ENCODE measurements around the gene LDLRAD3. TPM values are rescaled to one million over a fixed set of nuclear protein-coding genes. Genes with fewer than 3 reads are reported as not detected.

The LDLRAD3 gene
- polyA plus RNA-seq, 1 donor (not counting 4 experiments of a cell fraction or from before 2014, with no cell fraction given) = 13.1 TPM

DNA sequence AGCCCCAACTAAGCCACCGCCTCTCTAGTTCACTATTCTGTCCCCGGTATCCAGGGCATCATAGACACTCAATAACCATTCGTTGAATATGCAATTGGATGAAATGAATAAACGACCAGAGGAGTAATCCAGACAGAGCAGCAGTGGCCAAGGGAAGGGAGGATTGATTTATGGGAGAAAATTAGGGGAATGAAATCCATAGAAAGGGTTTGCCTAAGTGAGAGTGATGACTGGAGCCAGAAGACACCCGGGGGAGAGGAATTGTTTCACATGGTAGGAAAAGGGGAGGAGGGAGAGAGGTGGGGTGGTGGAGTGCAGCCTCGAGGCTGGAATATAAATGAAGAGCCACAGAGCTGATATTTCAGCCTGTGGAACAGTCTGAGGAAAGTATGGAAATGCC lies 177.2 kb downstream of the LDLRAD3 start:
- Histone ChIP-seq H2AFZ (ENCODE audit: control insufficient read depth, low read length) (no peak overlapping the region), H3K36me3 (ENCODE audit: control insufficient read depth in 2 of 2, extremely low read depth in 1 of 2, insufficient read depth in 2 of 2, low read length in 2 of 2) (peaks cover 0 to 1% of the 10 kb centered on the region in 2 experiments), H3K4me3 (ENCODE audit: control insufficient read depth in 2 of 3, extremely low read depth in 1 of 3, insufficient read depth in 2 of 3, low read depth in 1 of 3, low read length in 3 of 3) (no peak overlapping the region), H3K4me2 (ENCODE audit: control insufficient read depth, extremely low read depth, insufficient read depth, low read depth, low read length) (no peak overlapping the region), H3K9me1 (ENCODE audit: control insufficient read depth, extremely low read depth, insufficient read depth, low read length) (no peaks in the 10 kb centered on the region), H3K27me3 (ENCODE audit: control insufficient read depth, extremely low read depth, insufficient read depth, low read length) (no peaks in the 10 kb centered on the region), H3K9me3 (ENCODE audit: control insufficient read depth, low read depth, low read length) (no peaks in the 10 kb centered on the region), H3K4me1 (ENCODE audit: control insufficient read depth, extremely low read depth, insufficient read depth, low read length) (peaks cover 5% of the 10 kb centered on the region), H3K9ac (ENCODE audit: control insufficient read depth, extremely low read depth, insufficient read depth, low read length) (no peak overlapping the region), H3K27ac (ENCODE audit: control insufficient read depth, insufficient read depth, low read length) (no peak overlapping the region), H4K20me1 (ENCODE audit: control insufficient read depth, extremely low read depth, insufficient read depth, low read length) (no peaks in the 10 kb centered on the region), H3K79me2 (ENCODE audit: control insufficient read depth, insufficient read depth, low read length) (no peaks in the 10 kb centered on the region)
- TF ChIP-seq CTCF (optimal IDR thresholded peaks at IDR 0.05 in 1 of 3, IDR thresholded peaks at IDR 0.05 in 1 of 3, conservative IDR thresholded peaks at IDR 0.05 in 1 of 3; ENCODE audit: extremely low read depth in 1 of 3, insufficient read depth in 2 of 3, low read length in 3 of 3) (no peak), EZH2 (IDR thresholded peaks at IDR 0.05; ENCODE audit: low read length) (no peak)
- FAIRE-seq = no peak
- dilution Hi-C loops (cut with MboI; ENCODE audit: extremely low pct_ligation_motif_present, low sequenced_read_pairs) = no loop called here
- DNase-seq (ENCODE audit: low read depth, low spot score) = no peak

- H3K4me1 ChIP-seq (ENCODE audit: control insufficient read depth, extremely low read depth, insufficient read depth, low read length) = peaks cover 5% of the 10 kb centered on the region
- H2AFZ ChIP-seq (ENCODE audit: control insufficient read depth, low read length) = no peak overlapping the region
- DNase-seq (ENCODE audit: low read depth, low spot score) = no peak
- no peak overlapping the region for H3K4me3 ChIP-seq (ENCODE audit: control insufficient read depth in 2 of 3, extremely low read depth in 1 of 3, insufficient read depth in 2 of 3, low read depth in 1 of 3, low read length in 3 of 3)
- no peak overlapping the region for H3K27ac ChIP-seq (ENCODE audit: control insufficient read depth, insufficient read depth, low read length)
- no peak for FAIRE-seq
- peaks cover 0 to 1% of the 10 kb centered on the region in 2 experiments for H3K36me3 ChIP-seq (ENCODE audit: control insufficient read depth in 2 of 2, extremely low read depth in 1 of 2, insufficient read depth in 2 of 2, low read length in 2 of 2)
- no peaks in the 10 kb centered on the region for H3K79me2 ChIP-seq (ENCODE audit: control insufficient read depth, insufficient read depth, low read length)
- no peaks in the 10 kb centered on the region for H4K20me1 ChIP-seq (ENCODE audit: control insufficient read depth, extremely low read depth, insufficient read depth, low read length)
- no peaks in the 10 kb centered on the region for H3K9me3 ChIP-seq (ENCODE audit: control insufficient read depth, low read depth, low read length)
- H3K4me2 ChIP-seq (ENCODE audit: control insufficient read depth, extremely low read depth, insufficient read depth, low read depth, low read length) = no peak overlapping the region
- dilution Hi-C loops (cut with MboI; ENCODE audit: extremely low pct_ligation_motif_present, low sequenced_read_pairs) = no loop called here
- no peak for TF ChIP-seq CTCF (optimal IDR thresholded peaks at IDR 0.05 in 1 of 3, IDR thresholded peaks at IDR 0.05 in 1 of 3, conservative IDR thresholded peaks at IDR 0.05 in 1 of 3; ENCODE audit: extremely low read depth in 1 of 3, insufficient read depth in 2 of 3, low read length in 3 of 3)
- TF ChIP-seq EZH2 (IDR thresholded peaks at IDR 0.05; ENCODE audit: low read length) = no peak
- no peaks in the 10 kb centered on the region for H3K27me3 ChIP-seq (ENCODE audit: control insufficient read depth, extremely low read depth, insufficient read depth, low read length)
- H3K9ac ChIP-seq (ENCODE audit: control insufficient read depth, extremely low read depth, insufficient read depth, low read length) = no peak overlapping the region
- H3K9me1 ChIP-seq (ENCODE audit: control insufficient read depth, extremely low read depth, insufficient read depth, low read length) = no peaks in the 10 kb centered on the region
Measured at GRCh38 chr11:36122671-36123070, 178.8 kb downstream of the LDLRAD3 start.

Measured in keratinocyte (primary cell).